ENCODE data around the gene CHCHD6.

CHCHD6 gene

DNA sequence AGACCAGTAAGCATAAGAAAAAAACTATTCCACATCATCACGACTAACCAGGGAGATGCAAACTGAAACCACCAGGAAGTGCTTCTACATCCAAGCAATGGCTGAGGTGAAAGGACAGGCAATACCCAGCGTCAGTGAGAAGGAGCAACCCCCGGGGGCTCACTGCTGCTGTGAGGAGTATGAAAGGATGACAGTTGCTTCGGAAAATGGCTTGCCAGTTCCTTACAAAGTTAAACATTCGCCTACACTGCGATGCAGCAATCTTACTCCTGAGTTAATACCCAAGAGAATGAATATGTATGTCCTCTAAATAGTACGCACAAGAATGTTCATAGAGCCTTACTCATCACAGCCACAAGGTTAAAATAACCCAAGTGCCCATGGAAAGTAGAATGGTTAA lies 265.5 kb downstream of the CHCHD6 start:
- H3K27me3 ChIP-seq (ENCODE audit: control insufficient read depth, insufficient read depth, low read length): no peaks in the 10 kb centered on the region
- TF ChIP-seq, protein P1, sequence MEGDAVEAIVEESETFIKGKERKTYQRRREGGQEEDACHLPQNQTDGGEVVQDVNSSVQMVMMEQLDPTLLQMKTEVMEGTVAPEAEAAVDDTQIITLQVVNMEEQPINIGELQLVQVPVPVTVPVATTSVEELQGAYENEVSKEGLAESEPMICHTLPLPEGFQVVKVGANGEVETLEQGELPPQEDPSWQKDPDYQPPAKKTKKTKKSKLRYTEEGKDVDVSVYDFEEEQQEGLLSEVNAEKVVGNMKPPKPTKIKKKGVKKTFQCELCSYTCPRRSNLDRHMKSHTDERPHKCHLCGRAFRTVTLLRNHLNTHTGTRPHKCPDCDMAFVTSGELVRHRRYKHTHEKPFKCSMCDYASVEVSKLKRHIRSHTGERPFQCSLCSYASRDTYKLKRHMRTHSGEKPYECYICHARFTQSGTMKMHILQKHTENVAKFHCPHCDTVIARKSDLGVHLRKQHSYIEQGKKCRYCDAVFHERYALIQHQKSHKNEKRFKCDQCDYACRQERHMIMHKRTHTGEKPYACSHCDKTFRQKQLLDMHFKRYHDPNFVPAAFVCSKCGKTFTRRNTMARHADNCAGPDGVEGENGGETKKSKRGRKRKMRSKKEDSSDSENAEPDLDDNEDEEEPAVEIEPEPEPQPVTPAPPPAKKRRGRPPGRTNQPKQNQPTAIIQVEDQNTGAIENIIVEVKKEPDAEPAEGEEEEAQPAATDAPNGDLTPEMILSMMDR (IDR thresholded peaks at IDR 0.05): no peak
- H3K4me2 ChIP-seq (ENCODE audit: low read length): no peak overlapping the region
- H2AFZ ChIP-seq: no peak overlapping the region
- H3K4me3 ChIP-seq (ENCODE audit: low read depth, low read length): no peak overlapping the region
- no peaks in the 10 kb centered on the region for H3K4me1 ChIP-seq
- no peaks in the 10 kb centered on the region for H3K79me2 ChIP-seq
- H3K9me3 ChIP-seq (ENCODE audit: control insufficient read depth, low read length): no peaks in the 10 kb centered on the region
- H3K27ac ChIP-seq: no peak overlapping the region
- H3K9ac ChIP-seq: no peak overlapping the region
- peaks cover 3% of the 10 kb centered on the region for H3K36me3 ChIP-seq (ENCODE audit: control insufficient read depth, insufficient read depth, low read length)

DNA sequence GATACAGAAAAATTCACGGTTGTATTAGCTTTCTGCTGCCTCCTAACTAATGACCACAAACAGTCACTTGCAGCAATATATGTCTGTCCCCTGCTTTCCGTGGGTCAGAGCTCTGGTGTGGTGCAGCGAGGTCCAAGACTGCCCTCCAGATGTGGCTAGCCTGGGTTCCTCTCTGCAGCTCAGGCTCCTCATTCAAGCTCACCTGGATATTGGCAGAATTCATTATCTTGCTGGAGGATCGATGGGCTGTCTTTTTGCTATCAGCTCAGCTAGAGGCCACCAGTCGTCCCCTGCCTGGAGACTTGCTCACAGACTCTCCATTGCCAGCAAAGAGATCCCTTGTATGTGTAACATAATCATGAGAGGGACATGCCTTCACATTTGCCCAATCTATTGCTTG lies 266.1 kb downstream of the CHCHD6 start:
- no peak overlapping the region for H2AFZ ChIP-seq
- no peak overlapping the region for H3K4me3 ChIP-seq (ENCODE audit: low read depth, low read length)
- H3K9ac ChIP-seq: no peak overlapping the region
- no peak overlapping the region for H3K27ac ChIP-seq
- H3K27me3 ChIP-seq (ENCODE audit: control insufficient read depth, insufficient read depth, low read length): no peaks in the 10 kb centered on the region
- H3K4me2 ChIP-seq (ENCODE audit: low read length): no peak overlapping the region
- TF ChIP-seq, protein P1 (IDR thresholded peaks at IDR 0.05): no peak
- H3K9me3 ChIP-seq (ENCODE audit: control insufficient read depth, low read length): no peaks in the 10 kb centered on the region
- H3K36me3 ChIP-seq (ENCODE audit: control insufficient read depth, insufficient read depth, low read length): peaks cover 4% of the 10 kb centered on the region
- no peaks in the 10 kb centered on the region for H3K79me2 ChIP-seq
- no peaks in the 10 kb centered on the region for H3K4me1 ChIP-seq

DNA sequence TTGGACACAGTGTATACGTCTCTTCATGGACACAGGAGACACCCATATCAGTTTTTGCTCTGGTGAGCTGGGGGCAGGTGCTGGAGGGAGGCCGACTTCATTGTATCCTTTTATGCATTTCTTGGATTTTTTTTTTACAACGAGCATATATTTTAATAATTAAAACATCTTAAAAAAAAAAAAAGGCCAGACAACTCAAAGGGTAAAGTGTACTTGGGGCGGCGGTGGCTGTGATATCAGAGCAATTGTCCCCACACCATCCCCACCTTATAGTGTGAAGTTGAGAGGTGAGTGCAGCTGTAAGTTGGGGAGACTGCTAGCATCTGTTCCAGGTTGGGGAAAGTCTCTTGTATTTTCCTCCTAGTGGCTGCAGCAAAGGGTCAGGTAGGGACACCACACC lies 266.9 kb downstream of the CHCHD6 start:
- TF ChIP-seq, protein P1 (IDR thresholded peaks at IDR 0.05): no peak
- H3K36me3 ChIP-seq (ENCODE audit: control insufficient read depth, insufficient read depth, low read length): peaks cover 4% of the 10 kb centered on the region

DNA sequence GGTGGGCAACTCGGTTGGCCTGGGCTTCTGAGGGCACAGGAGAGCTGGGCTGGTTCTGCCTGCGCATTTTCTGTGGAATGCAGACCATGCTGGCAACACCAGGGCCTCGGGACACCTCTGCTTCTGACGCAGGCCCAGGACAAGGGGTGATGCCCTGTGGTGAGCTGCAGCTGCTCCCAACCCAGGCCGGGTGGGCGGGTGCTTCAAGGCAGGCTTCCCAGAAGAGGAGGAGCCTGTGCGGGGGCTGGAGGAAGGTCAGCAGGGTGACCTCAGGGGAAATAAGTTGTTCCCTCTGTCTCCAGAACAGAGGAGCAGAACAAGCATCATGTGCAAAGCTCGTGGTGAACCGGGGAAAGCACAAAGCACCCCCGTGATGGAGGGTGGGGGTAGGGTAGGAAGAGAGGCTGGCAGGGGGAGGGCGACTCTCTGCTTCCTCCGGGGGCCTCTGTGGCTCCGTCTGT lies 267.9 kb downstream of the CHCHD6 start:
- Histone ChIP-seq H3K4me1 (no peaks in the 10 kb centered on the region), H3K9me3 (ENCODE audit: control insufficient read depth, low read length) (no peaks in the 10 kb centered on the region), H3K4me3 (ENCODE audit: low read depth, low read length) (no peak overlapping the region), H3K79me2 (no peaks in the 10 kb centered on the region), H3K36me3 (ENCODE audit: control insufficient read depth, insufficient read depth, low read length) (peaks cover 4% of the 10 kb centered on the region), H3K9ac (no peak overlapping the region), H3K4me2 (ENCODE audit: low read length) (no peak overlapping the region), H3K27ac (no peak overlapping the region), H3K27me3 (ENCODE audit: control insufficient read depth, insufficient read depth, low read length) (no peaks in the 10 kb centered on the region), H2AFZ (no peak overlapping the region)
- TF ChIP-seq, protein P1 (IDR thresholded peaks at IDR 0.05): no peak

More for the DNA sequence above, 266.9 kb downstream of the CHCHD6 start:
- H2AFZ ChIP-seq: no peak overlapping the region
- H3K9me3 ChIP-seq (ENCODE audit: control insufficient read depth, low read length): no peaks in the 10 kb centered on the region
- H3K27ac ChIP-seq: no peak overlapping the region
- no peak overlapping the region for H3K4me3 ChIP-seq (ENCODE audit: low read depth, low read length)
- H3K27me3 ChIP-seq (ENCODE audit: control insufficient read depth, insufficient read depth, low read length): no peaks in the 10 kb centered on the region
- no peak overlapping the region for H3K9ac ChIP-seq
- no peaks in the 10 kb centered on the region for H3K4me1 ChIP-seq
- H3K4me2 ChIP-seq (ENCODE audit: low read length): no peak overlapping the region
- H3K79me2 ChIP-seq: no peaks in the 10 kb centered on the region

DNA sequence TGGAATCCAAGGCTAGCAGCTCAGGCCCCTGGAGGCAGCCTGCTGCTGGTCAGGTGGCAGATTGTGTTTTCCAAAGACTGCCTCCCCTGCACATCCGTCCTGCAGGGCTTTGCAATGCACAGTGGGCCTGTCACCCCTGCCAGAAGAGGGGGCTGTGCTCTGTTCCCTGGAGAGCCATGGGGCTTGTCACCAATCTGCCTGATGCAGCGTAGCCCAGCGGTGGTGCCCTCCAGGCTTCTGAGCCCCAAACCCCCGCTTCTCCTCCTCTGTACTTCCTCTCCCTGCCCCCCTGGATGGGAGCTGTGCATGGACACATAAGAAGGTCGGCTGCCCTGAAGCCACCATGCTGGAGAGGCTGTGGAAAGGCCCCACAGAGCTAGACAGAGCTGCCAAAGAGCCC lies 268.8 kb downstream of the CHCHD6 start:
- Histone ChIP-seq H3K9ac (no peak overlapping the region), H3K4me2 (ENCODE audit: low read length) (no peak overlapping the region), H3K4me1 (no peaks in the 10 kb centered on the region), H3K4me3 (ENCODE audit: low read depth, low read length) (no peak overlapping the region), H3K27ac (no peak overlapping the region), H3K9me3 (ENCODE audit: control insufficient read depth, low read length) (no peaks in the 10 kb centered on the region), H3K79me2 (no peaks in the 10 kb centered on the region), H3K27me3 (ENCODE audit: control insufficient read depth, insufficient read depth, low read length) (no peaks in the 10 kb centered on the region), H3K36me3 (ENCODE audit: control insufficient read depth, insufficient read depth, low read length) (peaks cover 4% of the 10 kb centered on the region), H2AFZ (no peak overlapping the region)
- TF ChIP-seq, protein P1 (IDR thresholded peaks at IDR 0.05): no peak
